OCI-LY7 (cell line): ENCODE measurements around the gene HS3ST5. TPM values are rescaled to one million over a fixed set of nuclear protein-coding genes. Genes with fewer than 3 reads are reported as not detected.

Source experiments
- BruUV-seq: library from RNA; stranded (reverse); fragments of 400-500 nt; replicated peaks from 2 replicates; lab custom pipeline; 2021; lab: Mats Ljungman, UMichigan
- CTCF ChIA-PET: fragments of 300-600 bp; sonication (Branson Sonifier 250); formaldehyde crosslinking; loops from one replicate; lab custom pipeline; 2022; ENCODE audit warnings: antibody characterized with exemption; ENCODE audit not compliant: unreplicated experiment; lab: Charles Lee
- POLR2A ChIA-PET: fragments of 300-600 bp; sonication (Branson Sonifier 250); formaldehyde crosslinking; loops from one replicate; lab custom pipeline; 2022; ENCODE audit warnings: antibody characterized with exemption; lab: Charles Lee
- DNase-seq: peaks from one replicate; pipeline ENCODE4 v3.0.0-alpha.2; 2015; ENCODE audit warnings: low spot score
- H2AFZ ChIP-seq: fragments of 200-600 bp; sonication (generic), shearing (Covaris generic); 2 replicates; pipeline ENCODE4 v1.6.1; 2014; ENCODE audit warnings: mild to moderate bottlenecking, antibody characterized with exemption, low read length, moderate library complexity
- H3K27ac ChIP-seq: fragments of 200-600 bp; sonication (generic); 2 replicates; pipeline ENCODE4 v1.5.1; 2014; ENCODE audit warnings: mixed run types, low read depth, mild to moderate bottlenecking, moderate library complexity, low read length, inconsistent platforms; ENCODE audit not compliant: poor library complexity, severe bottlenecking
- H3K36me3 ChIP-seq: fragments of 200-600 bp; sonication (generic); 2 replicates; pipeline ENCODE4 v1.6.1; 2014; ENCODE audit warnings: mild to moderate bottlenecking, antibody characterized with exemption, low read length, moderate library complexity, mixed read lengths; ENCODE audit not compliant: insufficient read depth
- H3K4me1 ChIP-seq: fragments of 200-600 bp; sonication (generic); 2 replicates; pipeline ENCODE4 v1.5.1; 2014; ENCODE audit warnings: mild to moderate bottlenecking, low read length; ENCODE audit not compliant: insufficient read depth, poor library complexity, severe bottlenecking
- H3K4me2 ChIP-seq: fragments of 200-600 bp; sonication (generic); 2 replicates; pipeline ENCODE4 v1.6.1; 2014; ENCODE audit warnings: mild to moderate bottlenecking, low read length
- H3K4me3 ChIP-seq: fragments of 200-600 bp; sonication (generic); 2 replicates; pipeline ENCODE4 v1.5.1; 2014; ENCODE audit warnings: mild to moderate bottlenecking, low read depth, low read length; ENCODE audit not compliant: poor library complexity, severe bottlenecking
- H3K79me2 ChIP-seq: fragments of 200-600 bp; sonication (generic); 2 replicates; pipeline ENCODE4 v1.6.1; 2016; ENCODE audit warnings: low read depth, mild to moderate bottlenecking, low read length, moderate library complexity, mixed read lengths; ENCODE audit not compliant: insufficient read depth
- H3K9me2 ChIP-seq: fragments of 200-600 bp; sonication (generic); 2 replicates; pipeline ENCODE4 v1.6.1; 2016; ENCODE audit warnings: mild to moderate bottlenecking, low read length, mixed read lengths; ENCODE audit not compliant: insufficient read depth
- H3K9me3 ChIP-seq: fragments of 200-600 bp; sonication (generic); 2 replicates; pipeline ENCODE4 v1.6.1; 2014; ENCODE audit warnings: mild to moderate bottlenecking, mixed run types, low read length, mixed read lengths
- H4K20me1 ChIP-seq: fragments of 200-600 bp; sonication (generic); 2 replicates; pipeline ENCODE4 v1.6.1; 2014; ENCODE audit warnings: mild to moderate bottlenecking, antibody characterized with exemption, low read length, moderate library complexity, mixed read lengths; ENCODE audit not compliant: insufficient read depth
- EZH2phosphoT487 ChIP-seq: fragments of 200-600 bp; sonication (generic); IDR thresholded peaks from 2 replicates; pipeline ENCODE4 v1.6.1; 2018; ENCODE audit warnings: low read depth, borderline replicate concordance, mild to moderate bottlenecking, mixed run types, antibody characterized with exemption, low read length, moderate library complexity, mixed read lengths
- intact Hi-C: fragments of 100-400 bp; cut with micrococcal nuclease; formaldehyde crosslinking; loops from one replicate; pipeline ENCODE4 v1.10.0; 2022; ENCODE audit not compliant: unreplicated experiment
- total RNA-seq, 2 experiments: library from RNA; depleted of rRNA in 1 of 2; stranded (reverse); fragments of >200 nt in 1 of 2; shearing (Covaris generic) in 1 of 2; gene quantifications; 2 replicates each; pipeline ENCODE4 v1.2.3, GENCODE V29; 2014 to 2022
- TF ChIP-seq, protein P1 (sequence below): fragments of 200-600 bp; sonication (generic); conservative IDR thresholded peaks from 2 replicates; pipeline ENCODE4 v1.5.1; 2014; ENCODE audit warnings: mild to moderate bottlenecking, antibody characterized with exemption, low read length, moderate library complexity, mixed read lengths

The HS3ST5 gene
- total RNA-seq, 2 experiments from 2014 or later, result not detected

DNA sequence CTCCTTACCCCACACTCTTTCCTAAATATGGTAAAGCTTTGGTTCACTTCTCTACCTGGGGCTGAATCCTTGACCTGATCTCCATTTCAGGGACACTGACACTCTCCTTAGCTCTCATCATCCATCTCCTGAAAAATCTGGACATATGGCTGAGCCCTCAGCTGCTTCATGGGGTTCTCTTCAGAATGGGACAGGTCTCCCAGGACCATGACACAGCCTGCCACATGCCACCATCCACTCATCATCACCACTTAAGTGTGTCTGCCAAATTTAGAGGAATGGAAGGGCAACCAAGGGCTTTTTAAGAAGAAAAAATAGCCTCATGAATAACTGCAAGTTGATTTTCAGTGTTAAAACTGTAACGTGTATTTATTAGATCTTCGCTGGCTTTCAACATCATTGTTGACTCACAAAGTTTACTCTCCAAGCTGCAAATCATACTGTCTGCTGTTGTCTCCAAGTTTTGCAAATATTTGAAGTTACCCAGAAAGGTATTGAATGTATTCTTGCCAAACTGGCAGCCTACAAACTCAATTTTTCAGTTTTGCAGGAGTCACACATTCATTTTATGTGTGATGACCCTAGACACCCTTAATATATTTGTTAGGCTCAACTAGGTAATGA is 41.1 kb downstream of the HS3ST5 start:
- Histone ChIP-seq H3K4me1 (no peaks in the 10 kb centered on the region), H3K79me2 (no peaks in the 10 kb centered on the region), H3K4me3 (no peak overlapping the region), H3K4me2 (no peak overlapping the region), H3K27ac (no peak overlapping the region), H2AFZ (no peak overlapping the region), H3K9me2 (no peaks in the 10 kb centered on the region), H3K36me3 (no peaks in the 10 kb centered on the region), H4K20me1 (no peaks in the 10 kb centered on the region), H3K9me3 (no peaks in the 10 kb centered on the region)
- no TSS peak for BruUV-seq
- CTCF ChIA-PET, result no interaction called here
- DNase-seq, result no peak
- POLR2A ChIA-PET, result interaction anchor here (0.6 kb wide), 1 partner anchor 530 kb away, joined by 3 read pairs; no protein-coding TSS in a partner anchor
- intact Hi-C loops, result no loop called here
- TF ChIP-seq EZH2phosphoT487, result no peak
- TF ChIP-seq, protein P1, sequence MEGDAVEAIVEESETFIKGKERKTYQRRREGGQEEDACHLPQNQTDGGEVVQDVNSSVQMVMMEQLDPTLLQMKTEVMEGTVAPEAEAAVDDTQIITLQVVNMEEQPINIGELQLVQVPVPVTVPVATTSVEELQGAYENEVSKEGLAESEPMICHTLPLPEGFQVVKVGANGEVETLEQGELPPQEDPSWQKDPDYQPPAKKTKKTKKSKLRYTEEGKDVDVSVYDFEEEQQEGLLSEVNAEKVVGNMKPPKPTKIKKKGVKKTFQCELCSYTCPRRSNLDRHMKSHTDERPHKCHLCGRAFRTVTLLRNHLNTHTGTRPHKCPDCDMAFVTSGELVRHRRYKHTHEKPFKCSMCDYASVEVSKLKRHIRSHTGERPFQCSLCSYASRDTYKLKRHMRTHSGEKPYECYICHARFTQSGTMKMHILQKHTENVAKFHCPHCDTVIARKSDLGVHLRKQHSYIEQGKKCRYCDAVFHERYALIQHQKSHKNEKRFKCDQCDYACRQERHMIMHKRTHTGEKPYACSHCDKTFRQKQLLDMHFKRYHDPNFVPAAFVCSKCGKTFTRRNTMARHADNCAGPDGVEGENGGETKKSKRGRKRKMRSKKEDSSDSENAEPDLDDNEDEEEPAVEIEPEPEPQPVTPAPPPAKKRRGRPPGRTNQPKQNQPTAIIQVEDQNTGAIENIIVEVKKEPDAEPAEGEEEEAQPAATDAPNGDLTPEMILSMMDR, result no peak

DNA sequence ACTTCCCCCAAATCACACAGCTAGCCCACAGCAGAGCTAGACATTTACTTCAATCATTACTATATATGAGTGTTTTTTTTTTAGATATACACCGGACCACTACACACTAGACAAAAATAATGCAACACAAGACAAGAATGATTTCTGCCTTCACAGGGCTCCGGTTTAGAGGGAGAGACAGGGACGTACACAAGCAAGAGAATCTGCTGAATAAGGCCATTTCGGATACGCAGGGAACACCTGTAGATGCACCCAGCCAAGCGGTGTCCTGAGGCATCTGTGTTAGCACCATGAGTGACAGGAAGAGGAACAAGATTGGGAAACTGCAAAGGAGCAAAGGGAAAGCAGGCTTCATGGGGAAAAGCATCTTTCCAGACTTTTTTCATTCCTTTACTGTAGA is 45.7 kb downstream of the HS3ST5 start:
- no TSS peak for BruUV-seq

DNA sequence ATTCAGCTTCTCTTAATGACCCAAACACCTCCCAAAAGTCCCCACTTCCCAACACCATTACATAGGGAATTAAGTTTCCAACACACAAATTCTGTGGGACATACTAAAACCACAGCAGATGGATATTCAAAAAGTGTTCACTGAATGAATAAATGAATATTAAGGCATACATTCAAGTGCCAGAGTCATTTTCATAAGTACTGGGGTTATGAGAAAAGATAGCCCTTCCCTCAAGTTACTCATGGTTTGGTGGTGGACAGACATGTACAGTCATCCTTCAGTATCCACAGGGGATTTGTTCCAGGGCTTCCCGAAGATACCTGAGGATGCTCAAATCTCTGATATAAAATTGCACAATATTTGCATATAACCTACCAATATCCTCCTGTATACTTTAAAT is 50.4 kb downstream of the HS3ST5 start:
- intact Hi-C loops, result no loop called here
- Histone ChIP-seq H3K27ac (no peak overlapping the region), H3K9me3 (no peaks in the 10 kb centered on the region), H3K36me3 (no peaks in the 10 kb centered on the region), H3K9me2 (no peaks in the 10 kb centered on the region), H4K20me1 (no peaks in the 10 kb centered on the region), H3K79me2 (no peaks in the 10 kb centered on the region), H3K4me1 (no peaks in the 10 kb centered on the region), H3K4me3 (no peak overlapping the region), H3K4me2 (no peak overlapping the region), H2AFZ (no peak overlapping the region)
- POLR2A ChIA-PET, result no interaction called here
- BruUV-seq, result no TSS peak
- TF ChIP-seq EZH2phosphoT487, result no peak
- TF ChIP-seq, protein P1, result no peak
- CTCF ChIA-PET, result no interaction called here
- no peak for DNase-seq

More for the DNA sequence above, 45.7 kb downstream of the HS3ST5 start:
- TF ChIP-seq EZH2phosphoT487, result no peak
- TF ChIP-seq, protein P1, result no peak
- H3K4me3 ChIP-seq, result no peak overlapping the region
- H3K36me3 ChIP-seq, result no peaks in the 10 kb centered on the region
- DNase-seq, result no peak
- CTCF ChIA-PET, result no interaction called here
- H3K4me1 ChIP-seq, result no peaks in the 10 kb centered on the region
- no peak overlapping the region for H3K27ac ChIP-seq
- no peaks in the 10 kb centered on the region for H3K9me2 ChIP-seq
- H3K79me2 ChIP-seq, result no peaks in the 10 kb centered on the region
- no peaks in the 10 kb centered on the region for H4K20me1 ChIP-seq
- intact Hi-C loops, result no loop called here
- no peak overlapping the region for H2AFZ ChIP-seq
- POLR2A ChIA-PET, result interaction anchor here (0.6 kb wide), 2 partner anchors 109 to 337 kb away, joined by 3 to 4 read pairs; no protein-coding TSS in a partner anchor
- no peaks in the 10 kb centered on the region for H3K9me3 ChIP-seq
- no peak overlapping the region for H3K4me2 ChIP-seq
